ENCODE results near the gene SNX17.

The SNX17 gene

DNA sequence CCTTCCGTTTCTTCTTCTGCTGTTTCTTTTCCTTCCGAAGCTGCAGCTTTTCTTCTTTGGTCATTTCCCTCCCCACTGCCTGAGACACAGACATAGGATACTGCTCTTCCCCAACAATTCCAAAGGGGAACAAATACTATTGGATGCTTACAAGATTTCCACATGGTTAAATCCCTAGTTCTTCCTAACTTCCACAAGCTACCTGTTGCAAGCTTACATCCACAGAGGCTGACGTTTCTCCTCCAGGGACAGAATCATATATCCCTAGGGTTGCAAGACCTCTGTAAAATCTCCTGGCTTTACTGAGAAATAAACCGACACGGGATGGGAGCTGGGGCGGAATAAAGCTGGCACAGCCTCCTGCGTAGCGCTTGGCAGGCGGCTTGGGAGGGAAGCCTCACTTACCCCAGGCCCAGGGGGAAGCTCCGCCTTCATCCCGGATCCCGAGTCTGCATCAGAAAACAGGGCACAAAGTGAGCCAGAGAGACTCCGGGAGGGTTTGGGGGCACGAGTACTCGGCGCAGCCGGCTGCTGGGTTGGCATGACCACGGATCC lies 868 bp upstream of the SNX17 start:
- no peak for DNase-seq (ENCODE audit: low read depth)

DNA sequence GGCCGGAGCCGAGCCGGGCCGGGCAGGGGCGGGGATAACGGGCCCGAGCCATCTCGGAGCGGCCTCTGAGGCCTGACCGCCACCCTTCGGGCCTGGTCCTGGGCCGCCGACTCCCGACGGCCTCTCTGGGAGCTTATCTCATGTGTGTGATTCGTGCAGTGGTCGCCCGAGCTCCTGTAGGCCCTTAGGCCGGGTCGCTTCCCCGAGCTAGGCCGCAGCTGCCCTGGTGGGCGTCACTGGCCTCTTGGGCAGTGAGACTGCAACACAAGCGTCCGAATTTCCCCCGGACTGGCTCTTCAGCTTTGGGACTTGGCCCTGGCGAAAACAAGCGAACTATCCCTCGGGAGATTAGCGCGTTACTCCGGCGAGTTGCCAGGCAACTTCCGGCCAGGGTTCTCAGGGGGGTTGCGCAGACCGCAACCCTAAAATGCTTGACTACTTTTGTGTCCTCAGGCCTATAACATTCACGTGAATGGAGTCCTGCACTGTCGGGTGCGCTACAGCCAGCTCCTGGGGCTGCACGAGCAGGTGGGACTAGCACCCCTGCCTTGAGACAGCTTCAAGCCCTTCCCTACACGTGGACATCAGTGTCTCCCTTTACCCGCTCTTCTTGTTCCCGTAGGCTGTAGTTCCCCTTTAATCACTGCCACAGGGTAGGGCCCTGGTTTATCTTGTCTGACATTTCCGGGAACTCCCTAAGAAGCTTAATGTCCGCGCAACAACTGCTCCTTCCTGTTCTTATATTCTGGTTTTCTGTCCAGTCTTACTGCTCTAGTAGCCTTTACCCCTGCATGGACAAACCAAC lies 602 bp downstream of the SNX17 start:
- DNase-seq (ENCODE audit: low read depth), result no peak

DNA sequence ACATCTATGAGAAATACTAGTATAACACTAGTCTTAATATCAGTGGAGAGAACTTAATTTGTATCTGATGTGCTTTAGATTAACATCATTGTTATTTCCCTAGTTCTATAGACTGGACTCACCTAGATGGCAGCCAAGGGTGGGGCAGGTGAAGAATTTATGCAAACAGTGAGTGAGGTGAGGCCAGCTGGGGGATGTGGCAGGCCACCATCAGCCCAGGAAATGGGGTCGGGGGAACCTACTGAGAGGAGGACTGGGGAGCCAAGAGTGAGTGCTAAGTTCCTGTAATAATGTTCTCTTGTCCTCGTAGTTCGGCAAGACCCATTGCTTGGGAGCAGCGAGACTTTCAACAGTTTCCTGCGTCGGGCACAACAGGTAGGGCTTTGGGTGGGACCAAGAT lies 2.5 kb downstream of the SNX17 start:
- no peak for DNase-seq (ENCODE audit: low read depth)

DNA sequence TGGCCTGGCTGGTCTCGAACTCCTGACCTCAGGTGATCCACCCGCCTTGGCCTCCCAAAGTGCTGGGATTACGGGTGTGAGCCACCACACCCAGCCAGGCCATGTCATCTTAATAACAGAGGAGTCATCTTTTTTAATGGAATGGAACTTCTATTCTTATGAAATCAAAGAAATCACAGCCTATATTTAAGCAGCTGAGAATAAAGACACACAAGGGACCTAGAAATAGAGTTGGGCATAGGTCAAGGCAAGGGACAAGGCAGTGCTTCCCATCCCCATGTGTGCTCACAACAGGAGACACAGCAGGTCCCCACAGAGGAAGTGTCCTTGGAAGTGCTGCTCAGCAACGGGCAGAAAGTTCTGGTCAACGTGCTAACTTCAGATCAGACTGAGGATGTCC lies 3.2 kb downstream of the SNX17 start:
- DNase-seq (ENCODE audit: low read depth), result no peak

DNA sequence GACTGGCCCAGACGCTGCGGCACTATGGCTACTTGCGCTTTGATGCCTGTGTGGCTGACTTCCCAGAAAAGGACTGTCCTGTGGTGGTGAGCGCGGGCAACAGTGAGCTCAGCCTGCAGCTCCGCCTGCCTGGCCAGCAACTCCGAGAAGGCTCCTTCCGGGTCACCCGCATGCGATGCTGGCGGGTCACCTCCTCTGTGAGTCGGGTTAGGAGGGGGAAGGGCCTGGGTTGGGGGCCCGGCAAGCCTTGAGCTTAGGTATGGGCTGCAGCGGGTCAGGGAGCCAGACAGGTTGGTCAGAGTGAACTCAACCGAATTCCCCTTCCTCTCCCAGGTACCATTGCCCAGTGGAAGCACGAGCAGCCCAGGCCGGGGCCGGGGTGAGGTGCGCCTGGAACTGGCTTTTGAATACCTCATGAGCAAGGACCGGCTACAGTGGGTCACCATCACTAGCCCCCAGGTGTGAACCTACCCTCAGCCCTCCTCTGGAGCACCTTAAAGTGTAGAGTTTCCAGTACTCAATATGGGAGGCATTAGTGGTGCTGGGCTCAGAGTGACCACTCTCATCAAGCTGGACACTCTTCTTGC lies 5.2 kb downstream of the SNX17 start:
- no peak for DNase-seq (ENCODE audit: low read depth)

- no peak for DNase-seq (ENCODE audit: low read depth)
These were observed 5.9 kb downstream of the SNX17 start for GRCh38 chr2:27376151-27376865.

GRCh38 chr2:27376866-27377617 lies 6.6 kb downstream of the SNX17 start:
- no peak for DNase-seq (ENCODE audit: low read depth)

GRCh38 chr2:27377618-27378095 lies 7.2 kb downstream of the SNX17 start:
- no peak for DNase-seq (ENCODE audit: low read depth)

GRCh38 chr2:27378096-27378808 lies 7.8 kb downstream of the SNX17 start:
- no peak for DNase-seq (ENCODE audit: low read depth)

DNA sequence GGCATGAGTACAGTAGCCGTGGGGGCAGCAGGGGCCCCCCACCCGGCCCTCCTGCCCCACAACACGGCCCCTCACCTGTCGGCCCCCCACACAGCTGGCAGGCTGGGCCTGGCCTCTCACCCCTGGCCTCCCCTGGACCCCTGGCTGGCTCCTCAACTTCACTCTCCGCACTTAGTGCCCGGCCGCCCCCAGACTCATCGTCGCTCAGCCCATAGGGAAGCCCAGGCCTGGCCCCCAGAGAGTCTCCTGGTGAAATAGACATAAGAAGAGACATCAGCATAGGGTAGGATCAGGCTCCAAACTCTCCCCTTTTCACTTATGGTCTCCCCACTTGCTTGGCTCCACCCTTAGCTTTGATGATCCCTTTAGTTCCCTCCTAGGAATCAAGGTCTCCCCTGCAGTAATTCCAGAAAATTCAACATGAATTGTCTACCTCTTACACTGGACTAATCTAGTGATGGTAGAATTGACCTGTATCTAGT lies 8.4 kb downstream of the SNX17 start:
- DNase-seq (ENCODE audit: low read depth), result no peak

DNA sequence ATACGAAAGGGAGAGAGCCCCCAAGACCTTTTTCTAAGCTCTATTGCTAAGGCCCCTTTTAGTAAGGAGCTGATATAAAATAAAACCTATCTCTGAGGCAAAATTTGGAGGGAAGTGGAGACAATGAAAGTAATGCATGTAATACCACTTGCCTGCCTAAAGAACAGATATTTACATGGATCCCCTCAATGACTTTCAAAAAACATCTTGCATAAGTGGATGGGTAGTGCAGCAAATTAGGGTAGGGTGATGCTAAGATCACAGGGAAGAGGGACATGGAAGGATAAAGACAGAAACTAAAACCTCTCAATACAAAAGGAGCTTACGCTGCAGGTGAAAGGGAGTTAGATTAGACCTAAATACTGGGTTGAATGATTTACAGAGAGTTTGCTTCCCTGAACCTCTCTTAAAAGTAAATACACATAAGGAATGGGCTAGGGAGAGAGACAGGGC lies 9.0 kb downstream of the SNX17 start:
- no peak for DNase-seq (ENCODE audit: low read depth)

- no peak for DNase-seq (ENCODE audit: low read depth)
These were observed 9.6 kb downstream of the SNX17 start for GRCh38 chr2:27379836-27380625.

DNA sequence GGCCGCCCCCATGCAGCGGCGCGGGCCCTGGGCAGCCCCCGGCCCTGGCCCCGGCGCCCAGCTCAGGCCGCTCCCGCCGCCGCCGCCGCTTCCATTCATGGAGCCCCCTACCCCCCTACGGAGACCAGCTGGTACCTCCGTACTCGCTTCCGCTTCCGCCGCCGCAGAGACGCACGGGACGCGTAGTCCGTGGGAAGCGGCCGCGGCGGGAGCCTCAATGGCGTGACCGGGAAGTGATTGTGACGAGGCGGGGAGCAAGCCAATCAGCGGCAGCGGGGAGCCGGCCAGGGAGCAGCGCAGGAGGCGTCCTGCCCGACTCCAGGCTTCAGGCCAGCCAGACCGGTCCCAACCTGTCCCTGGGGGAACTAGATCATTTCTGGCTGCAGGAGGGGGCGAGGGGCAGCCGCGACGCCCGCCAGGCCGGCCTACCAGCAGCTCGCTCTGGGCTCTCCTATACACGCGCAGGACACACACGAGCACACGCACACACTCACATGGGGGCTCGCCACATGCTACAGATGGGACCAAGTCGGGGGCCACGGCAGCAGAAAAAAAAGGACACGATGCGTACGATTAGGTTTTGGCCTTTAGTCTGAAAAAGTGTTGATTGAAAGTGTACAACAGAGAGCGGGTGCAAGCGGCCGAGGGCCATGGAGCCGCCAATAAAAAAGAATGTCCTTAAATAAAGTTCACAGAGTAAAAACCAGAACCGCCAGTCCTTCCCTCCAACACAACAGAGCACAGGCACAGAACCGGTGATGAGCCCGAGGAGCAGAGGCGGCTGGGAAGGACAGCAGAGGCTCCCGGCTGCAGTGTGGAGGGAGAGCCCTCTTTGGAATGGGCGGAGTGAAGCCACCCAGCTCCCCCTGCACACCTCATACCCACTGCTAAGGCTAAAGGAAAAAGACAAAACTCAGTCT lies 10.5 kb downstream of the SNX17 start, which contains the start of gene ZNF513:
ZNF513 (minus strand) TSS at position 109 of the 920 bp plus-strand sequence. CDS start 208 bp downstream, outside the sequence.
- DNase-seq (ENCODE audit: low read depth), result peak; percentile 74

DNA sequence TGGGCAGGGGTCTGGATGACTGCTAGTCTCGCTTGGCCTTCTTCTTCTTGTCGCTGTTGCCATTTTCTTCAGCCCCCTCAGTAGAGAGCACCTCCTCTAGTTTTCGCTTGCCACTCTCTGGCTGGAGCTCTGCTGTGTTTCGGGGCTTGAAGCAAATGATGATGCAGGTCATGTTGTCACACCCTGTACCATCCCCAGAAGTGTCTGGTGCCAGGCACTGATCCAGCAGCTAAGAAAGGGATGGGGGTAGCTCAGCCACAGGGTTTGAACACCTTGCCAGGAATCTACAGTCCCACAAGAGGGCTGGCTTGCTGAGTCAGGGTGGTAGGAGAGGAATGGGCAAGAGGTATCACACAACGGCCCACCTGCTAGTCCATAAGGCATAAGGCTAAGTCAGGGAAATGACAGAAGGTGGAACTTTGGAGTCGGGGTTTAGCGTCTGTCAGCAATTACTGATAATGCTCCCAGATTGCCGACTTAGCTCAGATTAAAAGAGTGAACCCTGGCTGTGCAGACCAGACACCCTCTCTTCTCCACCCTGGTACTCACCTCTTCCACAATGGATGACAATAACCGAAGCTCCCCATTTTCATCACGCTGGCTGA lies 11.3 kb downstream of the SNX17 start:
- DNase-seq (ENCODE audit: low read depth), result no peak

DNA sequence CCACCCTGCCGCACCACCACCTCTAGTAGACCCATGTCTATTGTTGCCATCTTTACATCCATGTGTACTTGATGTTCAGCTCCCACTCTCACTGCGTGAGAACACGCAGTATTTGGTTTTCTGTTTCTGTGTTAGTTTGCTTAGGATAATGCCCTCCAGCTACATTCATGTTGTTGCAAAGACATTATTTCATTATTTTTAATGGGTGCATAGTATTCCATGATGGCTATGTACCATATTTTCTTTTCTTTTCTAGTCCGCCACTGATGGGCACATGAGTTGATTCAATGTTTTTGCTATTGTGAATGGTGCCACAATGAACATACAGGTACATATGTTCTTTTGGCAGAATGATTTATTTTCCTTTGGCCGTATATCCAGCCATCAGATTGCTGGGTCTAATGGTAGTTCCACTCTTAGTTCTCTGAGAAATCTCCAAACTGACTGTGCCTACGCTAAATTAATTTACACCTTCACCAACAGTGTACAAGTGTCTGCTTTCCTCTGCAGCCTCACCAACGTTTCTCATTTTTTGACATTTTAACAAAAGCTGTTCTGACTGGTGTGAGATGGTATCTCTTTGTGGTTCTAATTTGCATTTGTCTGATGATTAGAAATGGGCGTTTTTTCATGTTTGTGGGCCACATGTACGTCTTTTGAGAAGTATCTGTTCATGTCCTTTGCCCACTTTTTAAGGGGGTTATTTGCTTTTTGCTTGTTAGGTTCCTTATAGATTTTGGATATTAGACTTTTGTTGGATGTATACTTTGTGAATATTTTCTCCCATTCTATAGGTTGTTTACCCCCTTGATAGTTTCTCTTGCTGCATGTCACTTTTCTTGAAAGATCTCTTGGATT lies 20.6 kb downstream of the SNX17 start:
- no peak for DNase-seq (ENCODE audit: low read depth)

DNA sequence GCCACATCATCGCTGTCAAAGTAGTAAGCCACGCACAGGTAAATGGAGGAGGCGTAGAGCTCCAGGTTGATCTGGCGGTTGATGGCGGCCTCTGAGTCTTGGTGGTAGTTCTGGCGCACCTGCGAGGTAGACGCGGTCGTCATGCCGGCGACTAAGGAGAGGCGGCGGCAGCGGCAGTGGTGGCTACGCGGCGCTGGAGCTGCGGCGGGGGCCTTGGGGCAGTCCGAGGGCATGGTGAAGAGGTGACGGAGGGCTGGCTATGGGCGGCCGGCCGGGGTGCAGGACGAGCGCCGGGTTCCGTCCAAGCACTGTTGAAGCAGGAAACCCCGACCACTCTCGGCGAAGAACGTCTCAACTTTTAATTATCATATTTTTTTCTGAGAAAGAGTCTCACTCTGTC lies 22.8 kb downstream of the SNX17 start:
- DNase-seq (ENCODE audit: low read depth), result no peak

DNA sequence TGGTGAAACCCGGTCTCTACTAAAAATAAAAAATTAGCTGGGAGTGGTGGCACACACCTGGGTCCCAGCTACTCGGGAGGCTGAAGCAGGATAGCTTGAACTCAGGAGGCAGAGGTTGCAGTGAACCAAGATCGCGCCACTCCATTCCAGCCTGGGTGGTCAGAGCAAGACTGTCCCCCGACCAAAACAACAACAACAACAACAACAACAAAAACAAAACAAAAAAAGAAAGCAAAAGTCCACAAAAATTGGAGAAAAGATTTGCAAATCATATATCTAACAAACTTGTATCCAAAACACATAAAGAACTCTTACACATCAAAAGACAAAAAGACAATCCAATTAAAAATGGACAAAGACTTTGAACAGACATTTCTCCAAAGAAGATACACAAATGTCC lies 28.5 kb downstream of the SNX17 start:
- DNase-seq (ENCODE audit: low read depth), result no peak

Data from stimulated activated CD8-positive, alpha-beta memory T cell treated with anti-CD3 and anti-CD28 coated beads, Interleukin-15, amount 100 ng/mL, for 24 hours (primary cell).